ENCODE measurements around the gene DDX52. TPM values are rescaled to one million over a fixed set of nuclear protein-coding genes. Genes with fewer than 3 reads are reported as not detected.

DDX52 gene
- total RNA-seq, 5 donors from 2014 or later (not counting 1 experiment from before 2014, with no cell fraction given): 21.6 to 34.0 (median 25.7) TPM

- H3K4me1 Mint-ChIP-seq: no peaks in the 10 kb centered on the region
- no peak overlapping the region for H3K27ac Mint-ChIP-seq
- H3K4me1 ChIP-seq (ENCODE audit: control insufficient read depth in 1 of 2, extremely low read depth in 1 of 2, insufficient read depth in 2 of 2, low read length in 2 of 2): no peaks in the 10 kb centered on the region
- ChIA-PET CTCF (no interaction called here), POLR2A (no interaction called here)
- H3K36me3 Mint-ChIP-seq: no peaks in the 10 kb centered on the region
- H3K4me3 ChIP-seq (ENCODE audit: control insufficient read depth in 1 of 2, extremely low read depth in 1 of 2, low read length in 1 of 2): no peak overlapping the region
- no peaks in the 10 kb centered on the region for H3K9me3 ChIP-seq
- H3K4me3 Mint-ChIP-seq: no peak overlapping the region
- H3K36me3 ChIP-seq (ENCODE audit: control insufficient read depth in 2 of 2, extremely low read depth in 1 of 2, insufficient read depth in 1 of 2, low read length in 1 of 2): no peaks in the 10 kb centered on the region
- ATAC-seq (replicated peaks in 1 of 4) (no peak), DNase-seq (no peak)
- WGBS (ENCODE audit: insufficient coverage): no CpG with 5 or more reads among the region's 5 CpGs
- H3K9me3 Mint-ChIP-seq: no peaks in the 10 kb centered on the region
- H3K27me3 Mint-ChIP-seq: peaks cover 3% of the 10 kb centered on the region in 2 donors
- H3K27ac ChIP-seq (ENCODE audit: low read length): no peak overlapping the region
- peaks cover 0 to 4% of the 10 kb centered on the region in 2 experiments for H3K27me3 ChIP-seq (replicated peaks in 1 of 2; ENCODE audit: control insufficient read depth in 2 of 2, extremely low read depth in 1 of 2, insufficient read depth in 2 of 2, low read length in 1 of 2)
These were observed 16.7 kb upstream of the DDX52 start for GRCh38 chr17:37659925-37660324.

- no peak overlapping the region for H3K4me3 ChIP-seq (ENCODE audit: control insufficient read depth in 1 of 2, extremely low read depth in 1 of 2, low read length in 1 of 2)
- ChIA-PET CTCF (no interaction called here), POLR2A (no interaction called here)
- H3K36me3 Mint-ChIP-seq: no peaks in the 10 kb centered on the region
- peaks cover 0 to 3% of the 10 kb centered on the region in 2 experiments for H3K27me3 ChIP-seq (replicated peaks in 1 of 2; ENCODE audit: control insufficient read depth in 2 of 2, extremely low read depth in 1 of 2, insufficient read depth in 2 of 2, low read length in 1 of 2)
- no peaks in the 10 kb centered on the region for H3K9me3 Mint-ChIP-seq
- ATAC-seq (replicated peaks in 1 of 4) (no peak), DNase-seq (no peak)
- H3K27ac ChIP-seq (ENCODE audit: low read length): no peak overlapping the region
- H3K9me3 ChIP-seq: no peaks in the 10 kb centered on the region
- H3K36me3 ChIP-seq (ENCODE audit: control insufficient read depth in 2 of 2, extremely low read depth in 1 of 2, insufficient read depth in 1 of 2, low read length in 1 of 2): no peaks in the 10 kb centered on the region
- H3K27me3 Mint-ChIP-seq: peaks cover 3 to 6% of the 10 kb centered on the region in 2 donors
- WGBS (ENCODE audit: insufficient coverage): no CpG with 5 or more reads among the region's 1 CpG
- H3K4me3 Mint-ChIP-seq: no peak overlapping the region
- H3K4me1 Mint-ChIP-seq: no peaks in the 10 kb centered on the region
- no peaks in the 10 kb centered on the region for H3K4me1 ChIP-seq (ENCODE audit: control insufficient read depth in 1 of 2, extremely low read depth in 1 of 2, insufficient read depth in 2 of 2, low read length in 2 of 2)
- H3K27ac Mint-ChIP-seq: no peak overlapping the region
These were observed 14.0 kb upstream of the DDX52 start for GRCh38 chr17:37657202-37657601.

- Histone ChIP-seq H3K9me3 (no peaks in the 10 kb centered on the region), H3K4me3 (ENCODE audit: control insufficient read depth in 1 of 2, extremely low read depth in 1 of 2, low read length in 1 of 2) (no peak overlapping the region), H3K27me3 (replicated peaks in 1 of 2; ENCODE audit: control insufficient read depth in 2 of 2, extremely low read depth in 1 of 2, insufficient read depth in 2 of 2, low read length in 1 of 2) (peaks cover 14 to 15% of the 10 kb centered on the region in 2 experiments), H3K27ac (ENCODE audit: low read length) (no peak overlapping the region), H3K4me1 (ENCODE audit: control insufficient read depth in 1 of 2, extremely low read depth in 1 of 2, insufficient read depth in 2 of 2, low read length in 2 of 2) (no peaks in the 10 kb centered on the region), H3K36me3 (ENCODE audit: control insufficient read depth in 2 of 2, extremely low read depth in 1 of 2, insufficient read depth in 1 of 2, low read length in 1 of 2) (no peaks in the 10 kb centered on the region)
- Mint-ChIP-seq H3K27me3 (peaks cover 28 to 36% of the 10 kb centered on the region in 2 donors), H3K4me1 (no peaks in the 10 kb centered on the region), H3K9me3 (no peaks in the 10 kb centered on the region), H3K36me3 (no peaks in the 10 kb centered on the region), H3K27ac (no peak overlapping the region), H3K4me3 (no peak overlapping the region)
- WGBS (ENCODE audit: insufficient coverage): no CpG with 5 or more reads among the region's 2 CpGs
- DNase-seq (no peak), ATAC-seq (replicated peaks in 1 of 4) (no peak)
- ChIA-PET CTCF (interaction anchor here in 1 of 2 donors (0.6 kb wide), 1 partner anchor 189 kb away, joined by 3 read pairs; no protein-coding TSS in a partner anchor), POLR2A (no interaction called here)
These were observed 8.6 kb upstream of the DDX52 start for GRCh38 chr17:37651849-37652248.

- Mint-ChIP-seq H3K4me1 (no peaks in the 10 kb centered on the region), H3K9me3 (no peaks in the 10 kb centered on the region), H3K36me3 (no peaks in the 10 kb centered on the region), H3K27ac (no peak overlapping the region), H3K27me3 (peaks cover 40 to 49% of the 10 kb centered on the region in 2 donors), H3K4me3 (no peak overlapping the region)
- H3K4me3 ChIP-seq (ENCODE audit: control insufficient read depth in 1 of 2, extremely low read depth in 1 of 2, low read length in 1 of 2): no peak overlapping the region
- ATAC-seq (replicated peaks in 1 of 4) (no peak), DNase-seq (no peak)
- CTCF ChIA-PET: no interaction called here
- WGBS (ENCODE audit: insufficient coverage): no CpG with 5 or more reads among the region's 6 CpGs
- no peak overlapping the region for H3K27ac ChIP-seq (ENCODE audit: low read length)
- no peaks in the 10 kb centered on the region for H3K9me3 ChIP-seq
- POLR2A ChIA-PET: interaction anchor here in 1 of 2 donors (0.6 kb wide), 1 partner anchor 948 kb away, joined by 13 read pairs; no protein-coding TSS in a partner anchor
- H3K4me1 ChIP-seq (ENCODE audit: control insufficient read depth in 1 of 2, extremely low read depth in 1 of 2, insufficient read depth in 2 of 2, low read length in 2 of 2): no peaks in the 10 kb centered on the region
- no peaks in the 10 kb centered on the region for H3K36me3 ChIP-seq (ENCODE audit: control insufficient read depth in 2 of 2, extremely low read depth in 1 of 2, insufficient read depth in 1 of 2, low read length in 1 of 2)
- peaks cover 14 to 17% of the 10 kb centered on the region in 2 experiments for H3K27me3 ChIP-seq (replicated peaks in 1 of 2; ENCODE audit: control insufficient read depth in 2 of 2, extremely low read depth in 1 of 2, insufficient read depth in 2 of 2, low read length in 1 of 2)
These were observed 7.3 kb upstream of the DDX52 start for GRCh38 chr17:37650419-37651003.

- POLR2A ChIA-PET: interaction anchor here in 1 of 2 donors (0.5 to 0.6 kb wide), 2 partner anchors 18 to 29 kb away, joined by 3 to 4 read pairs; no protein-coding TSS in a partner anchor
- Histone ChIP-seq H3K27ac (ENCODE audit: low read length) (no peak overlapping the region), H3K9me3 (no peaks in the 10 kb centered on the region), H3K27me3 (replicated peaks in 1 of 2; ENCODE audit: control insufficient read depth in 2 of 2, extremely low read depth in 1 of 2, insufficient read depth in 2 of 2, low read length in 1 of 2) (peaks cover 17 to 20% of the 10 kb centered on the region in 2 experiments), H3K4me3 (ENCODE audit: control insufficient read depth in 1 of 2, extremely low read depth in 1 of 2, low read length in 1 of 2) (no peak overlapping the region), H3K36me3 (ENCODE audit: control insufficient read depth in 2 of 2, extremely low read depth in 1 of 2, insufficient read depth in 1 of 2, low read length in 1 of 2) (no peaks in the 10 kb centered on the region), H3K4me1 (ENCODE audit: control insufficient read depth in 1 of 2, extremely low read depth in 1 of 2, insufficient read depth in 2 of 2, low read length in 2 of 2) (peaks cover under 1 to 3% of the 10 kb centered on the region in 2 experiments)
- no peak for ATAC-seq (replicated peaks in 1 of 4)
- Mint-ChIP-seq H3K4me3 (no peak overlapping the region), H3K4me1 (peaks cover 4 to 11% (median 8%) of the 10 kb centered on the region in 3 donors), H3K27ac (no peak overlapping the region), H3K9me3 (no peaks in the 10 kb centered on the region), H3K36me3 (no peaks in the 10 kb centered on the region), H3K27me3 (peaks cover 52 to 57% of the 10 kb centered on the region in 2 donors)
- DNase-seq: no peak
- CTCF ChIA-PET: no interaction called here
- no CpG with 5 or more reads among the region's 2 CpGs for WGBS (ENCODE audit: insufficient coverage)
These were observed 5.3 kb upstream of the DDX52 start for GRCh38 chr17:37648555-37648954.

GRCh38 chr17:37647856-37648255, 4.6 kb upstream of the DDX52 start:
- 80% methylated on average over 1 of the region's 1 CpG for WGBS (ENCODE audit: insufficient coverage)
- ATAC-seq (replicated peaks in 1 of 4) (no peak), DNase-seq (no peak)
- Mint-ChIP-seq H3K36me3 (no peaks in the 10 kb centered on the region), H3K27me3 (peaks cover 52 to 55% of the 10 kb centered on the region in 2 donors), H3K4me1 (peaks cover 8 to 18% (median 12%) of the 10 kb centered on the region in 3 donors), H3K27ac (no peak overlapping the region), H3K9me3 (no peaks in the 10 kb centered on the region), H3K4me3 (no peak overlapping the region)
- H3K9me3 ChIP-seq: no peaks in the 10 kb centered on the region
- H3K4me3 ChIP-seq (ENCODE audit: control insufficient read depth in 1 of 2, extremely low read depth in 1 of 2, low read length in 1 of 2): no peak overlapping the region
- H3K36me3 ChIP-seq (ENCODE audit: control insufficient read depth in 2 of 2, extremely low read depth in 1 of 2, insufficient read depth in 1 of 2, low read length in 1 of 2): no peaks in the 10 kb centered on the region
- H3K4me1 ChIP-seq (ENCODE audit: control insufficient read depth in 1 of 2, extremely low read depth in 1 of 2, insufficient read depth in 2 of 2, low read length in 2 of 2): peaks cover 3 to 4% of the 10 kb centered on the region in 2 experiments
- ChIA-PET POLR2A (no interaction called here), CTCF (no interaction called here)
- H3K27ac ChIP-seq (ENCODE audit: low read length): no peak overlapping the region
- H3K27me3 ChIP-seq (replicated peaks in 1 of 2; ENCODE audit: control insufficient read depth in 2 of 2, extremely low read depth in 1 of 2, insufficient read depth in 2 of 2, low read length in 1 of 2): peaks cover 17 to 20% of the 10 kb centered on the region in 2 experiments
